Cardiac septum (tissue), 1 donor: Measurements from ENCODE around the gene SYP. TPM values are rescaled to one million over a fixed set of nuclear protein-coding genes. Genes with fewer than 3 reads are reported as not detected.

Experiments used
- DNase-seq: peaks from one replicate; pipeline ENCODE4 v3.0.0-alpha.2; 2020; ENCODE audit warnings: low spot score
- intact Hi-C: fragments of 100-400 bp; cut with DNase I; formaldehyde crosslinking; loops from one replicate; pipeline ENCODE4 v1.14.0; 2022
- long read RNA-seq: library from polyadenylated mRNA; unstranded; transcript quantifications from one replicate; pipeline ENCODE4 v2.0.0, GENCODE V29; 2021
- total RNA-seq: library from RNA; stranded (reverse); fragmentation: NEBNext Ultra II Directional; extraction: Animal tissue kit (Norgen Biotek cat#: 25700); gene quantifications from one replicate; pipeline ENCODE4 v1.2.1, GENCODE V29; 2021
- donor health status: DM: no; HTN: no; CAD: no.

The SYP gene
- total RNA-seq, result 1.2 TPM
- long read RNA-seq, partial matches to known transcripts, result 0 of 1 reads
- long read RNA-seq, other reads (novel, unspliced or antisense), result 1 of 1 reads

DNA sequence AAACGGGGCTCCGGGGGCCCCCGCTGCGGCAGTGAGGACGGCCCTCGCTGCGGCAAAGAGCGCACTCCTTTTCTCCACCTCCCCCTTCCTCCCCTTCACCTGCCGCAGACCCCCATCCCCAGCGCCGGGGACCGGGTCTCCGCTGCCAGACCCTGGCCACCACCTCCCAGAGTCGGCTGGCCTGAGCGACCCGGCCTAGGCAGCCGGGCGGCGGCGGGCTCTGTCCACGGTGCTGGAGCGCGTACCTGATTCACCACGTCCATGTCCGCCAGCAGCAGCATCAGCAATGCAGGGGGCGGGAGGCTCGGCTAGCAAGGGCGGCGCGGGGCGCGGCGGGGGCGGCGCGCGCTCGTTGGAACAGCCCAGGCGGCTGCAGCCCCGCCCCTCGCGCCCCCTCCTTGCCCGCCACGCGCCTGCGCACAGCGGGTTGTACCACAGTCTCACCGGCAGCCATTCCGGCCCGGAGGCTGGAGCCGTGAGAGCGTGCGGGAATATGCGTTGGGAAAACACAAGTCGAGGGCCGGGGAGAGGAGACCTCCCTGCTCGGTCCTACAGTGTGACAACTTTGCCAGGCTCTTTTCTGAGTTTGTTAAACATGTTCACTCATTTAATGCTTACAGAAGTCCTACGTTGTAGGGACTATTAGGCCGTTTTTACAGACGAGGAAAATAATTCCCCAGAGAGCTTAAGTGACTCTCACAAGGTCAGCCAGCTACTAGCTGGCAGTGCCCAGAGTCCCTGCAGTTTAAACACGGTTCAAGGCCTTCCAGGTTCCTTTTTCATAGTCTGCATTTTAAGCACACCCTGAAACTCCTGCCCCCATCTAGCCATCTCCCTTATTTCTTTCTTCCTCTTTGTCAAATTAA, at the start of gene SYP:
Gene SYP (minus strand): TSS at position 288 of the 866 bp plus-strand sequence. CDS start 7 bp downstream, at position 281.
- intact Hi-C loops, result loop anchor here (5.0 kb wide), 1 partner anchor 67 kb away; the partner anchor contains the start of gene PPP1R3F
- peak; percentile 92 for DNase-seq

GRCh38 chrX:49249616-49250015, 49.6 kb upstream of the SYP start:
- intact Hi-C loops, result no loop called here

GRCh38 chrX:49249071-49249470, 49.1 kb upstream of the SYP start:
- intact Hi-C loops, result no loop called here
- DNase-seq, result no peak

More at GRCh38 chrX:49249616-49250015, 49.6 kb upstream of the SYP start:
- no peak for DNase-seq

DNA sequence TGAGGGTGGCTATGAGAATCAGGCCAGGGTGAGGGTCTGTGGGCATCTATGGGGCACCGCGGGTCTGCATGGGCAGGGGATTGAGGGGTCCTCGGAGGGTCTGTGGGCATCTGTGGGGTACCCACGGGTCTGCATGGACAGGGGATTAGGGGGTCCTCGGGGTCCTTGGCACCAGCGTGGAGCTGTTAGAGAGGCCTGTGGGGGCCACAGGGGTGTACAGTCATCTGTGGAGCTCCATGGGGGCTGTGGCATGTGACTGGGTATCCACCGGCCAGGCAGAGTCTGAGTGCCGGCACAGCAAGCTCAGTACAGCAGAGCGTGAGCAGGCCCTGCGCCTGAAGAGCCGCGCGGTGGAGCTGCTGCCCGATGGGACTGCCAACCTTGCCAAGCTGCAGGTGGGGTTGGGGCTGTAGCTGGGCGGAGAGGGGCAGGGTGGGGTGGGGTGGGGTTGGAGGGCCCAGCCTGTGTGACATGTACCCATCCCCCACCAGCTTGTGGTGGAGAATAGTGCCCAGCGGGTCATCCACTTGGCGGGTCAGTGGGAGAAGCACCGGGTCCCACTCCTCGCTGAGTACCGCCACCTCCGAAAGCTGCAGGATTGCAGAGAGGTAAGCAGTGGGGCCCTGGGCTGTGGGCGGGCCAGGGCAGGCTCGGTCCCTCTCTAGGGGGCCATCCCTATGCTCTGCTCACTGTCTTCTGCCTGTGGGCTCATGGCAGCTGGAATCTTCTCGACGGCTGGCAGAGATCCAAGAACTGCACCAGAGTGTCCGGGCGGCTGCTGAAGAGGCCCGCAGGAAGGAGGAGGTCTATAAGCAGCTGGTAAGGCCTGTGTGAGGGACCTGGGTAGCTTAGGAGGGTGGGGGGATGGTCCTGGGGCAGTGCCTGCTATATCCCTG, 48.2 kb upstream of the SYP start:
- intact Hi-C loops, result no loop called here

DNA sequence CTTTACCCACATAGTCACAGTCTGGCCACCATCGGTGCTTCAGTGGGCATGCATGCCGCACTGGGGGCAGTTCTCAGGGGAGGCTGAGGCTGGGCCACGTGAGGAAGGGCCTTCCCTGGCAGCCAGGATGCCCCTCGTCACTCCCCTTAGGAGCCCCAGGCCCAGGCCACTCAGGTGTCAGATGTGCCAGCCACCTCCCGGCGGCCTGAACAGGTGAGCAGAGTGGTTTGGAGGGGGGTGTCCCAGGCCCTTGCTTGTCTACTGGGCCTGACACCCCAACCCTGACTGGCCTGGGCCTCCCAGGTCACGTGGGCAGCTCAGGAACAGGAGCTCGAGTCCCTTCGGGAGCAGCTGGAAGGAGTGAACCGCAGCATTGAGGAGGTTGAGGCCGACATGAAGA, 47.4 kb upstream of the SYP start:
- DNase-seq, result no peak
- intact Hi-C loops, result no loop called here

More for the DNA sequence above, 48.2 kb upstream of the SYP start:
- no peak for DNase-seq

- intact Hi-C loops, result no loop called here
- no peak for DNase-seq
Observed at GRCh38 chrX:49246541-49246940, 46.5 kb upstream of the SYP start.

GRCh38 chrX:49244207-49244606, 44.2 kb upstream of the SYP start:
- DNase-seq, result no peak
- intact Hi-C loops, result no loop called here

- intact Hi-C loops, result no loop called here
- DNase-seq, result no peak
Observed at GRCh38 chrX:49243166-49243565, 43.2 kb upstream of the SYP start.

DNA sequence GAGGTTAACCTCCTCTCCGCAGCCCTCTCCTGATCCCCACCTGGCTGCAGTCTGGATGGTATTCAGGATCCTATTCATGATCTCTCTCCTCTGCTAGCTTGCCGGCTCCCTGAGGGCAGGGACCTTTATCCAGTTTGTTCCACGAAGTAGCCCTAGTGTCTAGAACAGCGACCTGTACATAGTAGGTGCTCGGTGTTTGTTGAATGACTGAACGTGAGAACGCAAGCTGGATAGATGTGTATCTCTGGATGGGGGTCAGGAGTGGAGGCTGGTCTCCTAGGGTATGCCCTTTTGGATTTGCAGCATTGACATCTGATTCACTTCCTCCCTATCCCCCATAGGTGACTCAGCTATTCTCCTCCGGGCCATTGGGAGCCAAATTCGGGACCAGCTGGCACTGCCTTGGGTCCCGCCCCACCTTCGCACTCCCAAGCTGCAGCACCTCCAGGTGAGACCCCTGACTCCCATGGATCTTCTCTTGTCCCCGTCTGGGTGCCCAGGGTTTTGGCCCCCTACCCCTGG, 42.6 kb upstream of the SYP start:
- intact Hi-C loops, result no loop called here
- no peak for DNase-seq

- no peak for DNase-seq
- intact Hi-C loops, result loop anchor here (5.0 kb wide), 1 partner anchor 34 kb away; no protein-coding TSS in a partner anchor
Observed at GRCh38 chrX:49238735-49239134, 38.7 kb upstream of the SYP start.

GRCh38 chrX:49237060-49237459, 37.1 kb upstream of the SYP start:
- no peak for DNase-seq

DNA sequence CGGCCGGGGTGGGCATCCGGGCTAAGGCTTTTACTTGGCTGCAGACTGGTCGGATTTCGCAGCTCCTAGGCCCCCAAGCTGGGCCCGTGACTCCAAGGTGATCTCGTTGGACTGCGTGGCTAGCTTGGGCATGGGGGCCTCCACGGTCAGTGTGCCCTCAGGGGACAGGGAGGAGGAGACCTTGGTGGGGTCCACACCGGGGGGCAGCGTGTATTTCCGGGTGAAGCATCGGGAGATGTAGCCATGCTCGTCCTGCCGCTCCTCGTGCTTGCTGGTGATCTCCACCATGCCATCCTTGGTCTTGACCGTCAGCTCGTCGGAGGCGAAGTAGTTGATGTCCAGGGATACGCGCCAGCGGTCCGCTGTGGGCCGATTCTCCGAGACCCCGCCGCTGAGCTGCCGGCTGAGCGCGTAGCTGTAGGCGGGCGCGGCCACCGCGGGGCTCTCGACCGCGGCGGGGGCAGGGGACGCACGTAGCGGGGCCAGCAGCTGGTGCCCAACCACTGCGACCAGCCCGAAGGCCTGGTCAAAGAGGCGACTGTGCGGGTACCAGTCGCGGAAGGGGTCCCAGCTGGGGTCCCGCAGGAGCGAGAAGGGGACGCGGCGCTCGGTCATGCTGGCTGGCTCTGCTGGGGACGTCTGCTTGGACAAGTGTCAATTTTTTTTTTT, 34.0 kb upstream of the SYP start:
- intact Hi-C loops, result no loop called here
- DNase-seq, result no peak

More at GRCh38 chrX:49237060-49237459, 37.1 kb upstream of the SYP start:
- intact Hi-C loops, result loop anchor here (5.0 kb wide), 1 partner anchor 35 kb away; no protein-coding TSS in a partner anchor

DNA sequence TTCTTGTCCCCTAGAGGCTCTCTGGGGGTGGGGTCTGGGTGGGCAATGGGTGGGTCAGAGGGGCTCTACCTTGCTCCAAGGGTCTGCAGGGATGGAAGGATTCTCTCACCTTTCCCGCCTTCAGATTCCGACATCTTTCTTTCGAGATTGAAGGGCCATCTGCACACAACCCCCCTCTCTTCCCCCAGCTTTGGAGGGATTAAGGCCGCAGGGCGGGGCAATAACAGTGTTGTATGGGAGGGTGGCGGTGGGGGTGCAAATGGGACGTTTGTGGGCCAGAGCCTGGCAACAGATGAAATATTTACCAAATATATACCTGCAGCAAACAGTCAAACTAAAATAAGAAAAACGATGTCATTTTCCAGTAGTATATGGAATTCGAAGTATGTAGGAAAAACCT, 33.2 kb upstream of the SYP start, which contains the start of gene CACNA1F:
Gene CACNA1F (minus strand): TSS at position 165 of the 400 bp plus-strand sequence. CDS start 31 bp downstream, at position 134.
- DNase-seq, result no peak
- intact Hi-C loops, result no loop called here

GRCh38 chrX:49232525-49232924, 32.5 kb upstream of the SYP start:
- intact Hi-C loops, result no loop called here

GRCh38 chrX:49231333-49232000, 31.5 kb upstream of the SYP start:
- intact Hi-C loops, result no loop called here

More at GRCh38 chrX:49232525-49232924, 32.5 kb upstream of the SYP start:
- DNase-seq, result no peak

GRCh38 chrX:49230500-49231232, 30.7 kb upstream of the SYP start:
- DNase-seq, result no peak
- intact Hi-C loops, result no loop called here

More at GRCh38 chrX:49231333-49232000, 31.5 kb upstream of the SYP start:
- DNase-seq, result no peak

GRCh38 chrX:49228185-49228584, 28.2 kb upstream of the SYP start:
- DNase-seq, result no peak
- intact Hi-C loops, result no loop called here

DNA sequence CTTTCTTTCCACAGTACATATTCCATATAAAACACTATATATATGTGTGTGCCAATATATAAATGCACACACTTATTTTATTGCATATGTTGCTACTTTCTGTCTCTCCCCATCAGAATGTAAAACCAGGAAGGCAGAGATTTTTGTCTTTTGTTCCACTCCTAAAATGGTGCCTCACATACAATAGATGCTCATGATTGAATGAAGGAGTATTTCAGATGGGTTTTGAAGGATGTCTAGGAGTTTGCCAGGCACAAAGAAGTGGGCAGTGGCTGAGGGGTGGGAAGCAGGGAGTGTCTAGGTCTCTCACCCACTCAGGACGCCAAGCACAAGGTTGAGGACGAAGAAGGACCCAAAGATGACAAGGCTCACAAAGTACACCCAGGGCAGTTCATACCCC, 27.7 kb upstream of the SYP start:
- intact Hi-C loops, result no loop called here

More for the DNA sequence above, 27.7 kb upstream of the SYP start:
- no peak for DNase-seq
